ENCODE results near the gene AFM. TPM values are rescaled to one million over a fixed set of nuclear protein-coding genes. Genes with fewer than 3 reads are reported as not detected.
A peak's percentile ranks its signal among the peaks of the same experiment; 100 is the strongest.

AFM gene
- polyA plus RNA-seq, 1 donor from 2014 or later, result not detected

DNA sequence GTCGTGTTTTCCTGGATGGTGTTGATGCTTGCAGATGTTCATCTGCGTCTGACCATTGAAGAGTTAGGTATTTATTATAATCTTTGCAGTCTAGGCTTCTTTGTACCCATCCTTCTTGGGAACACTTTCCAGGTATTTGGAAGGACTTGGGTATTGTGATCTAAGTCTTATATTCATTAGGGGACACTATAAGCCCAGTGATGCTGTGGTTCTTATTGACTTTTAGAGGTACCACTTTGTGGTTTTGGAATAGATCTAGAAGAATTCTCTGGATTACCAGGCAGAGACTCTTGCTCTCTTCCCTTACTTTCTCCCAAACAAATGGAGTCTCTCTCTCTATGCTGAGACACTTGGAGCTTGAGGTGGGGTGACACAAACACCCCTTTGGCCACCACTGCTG, 41.6 kb downstream of the AFM start:
- TF ChIP-seq, protein P1, sequence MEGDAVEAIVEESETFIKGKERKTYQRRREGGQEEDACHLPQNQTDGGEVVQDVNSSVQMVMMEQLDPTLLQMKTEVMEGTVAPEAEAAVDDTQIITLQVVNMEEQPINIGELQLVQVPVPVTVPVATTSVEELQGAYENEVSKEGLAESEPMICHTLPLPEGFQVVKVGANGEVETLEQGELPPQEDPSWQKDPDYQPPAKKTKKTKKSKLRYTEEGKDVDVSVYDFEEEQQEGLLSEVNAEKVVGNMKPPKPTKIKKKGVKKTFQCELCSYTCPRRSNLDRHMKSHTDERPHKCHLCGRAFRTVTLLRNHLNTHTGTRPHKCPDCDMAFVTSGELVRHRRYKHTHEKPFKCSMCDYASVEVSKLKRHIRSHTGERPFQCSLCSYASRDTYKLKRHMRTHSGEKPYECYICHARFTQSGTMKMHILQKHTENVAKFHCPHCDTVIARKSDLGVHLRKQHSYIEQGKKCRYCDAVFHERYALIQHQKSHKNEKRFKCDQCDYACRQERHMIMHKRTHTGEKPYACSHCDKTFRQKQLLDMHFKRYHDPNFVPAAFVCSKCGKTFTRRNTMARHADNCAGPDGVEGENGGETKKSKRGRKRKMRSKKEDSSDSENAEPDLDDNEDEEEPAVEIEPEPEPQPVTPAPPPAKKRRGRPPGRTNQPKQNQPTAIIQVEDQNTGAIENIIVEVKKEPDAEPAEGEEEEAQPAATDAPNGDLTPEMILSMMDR (IDR thresholded peaks at IDR 0.05; ENCODE audit: poor library complexity, severe bottlenecking), result no peak
- TF ChIP-seq, protein P2, sequence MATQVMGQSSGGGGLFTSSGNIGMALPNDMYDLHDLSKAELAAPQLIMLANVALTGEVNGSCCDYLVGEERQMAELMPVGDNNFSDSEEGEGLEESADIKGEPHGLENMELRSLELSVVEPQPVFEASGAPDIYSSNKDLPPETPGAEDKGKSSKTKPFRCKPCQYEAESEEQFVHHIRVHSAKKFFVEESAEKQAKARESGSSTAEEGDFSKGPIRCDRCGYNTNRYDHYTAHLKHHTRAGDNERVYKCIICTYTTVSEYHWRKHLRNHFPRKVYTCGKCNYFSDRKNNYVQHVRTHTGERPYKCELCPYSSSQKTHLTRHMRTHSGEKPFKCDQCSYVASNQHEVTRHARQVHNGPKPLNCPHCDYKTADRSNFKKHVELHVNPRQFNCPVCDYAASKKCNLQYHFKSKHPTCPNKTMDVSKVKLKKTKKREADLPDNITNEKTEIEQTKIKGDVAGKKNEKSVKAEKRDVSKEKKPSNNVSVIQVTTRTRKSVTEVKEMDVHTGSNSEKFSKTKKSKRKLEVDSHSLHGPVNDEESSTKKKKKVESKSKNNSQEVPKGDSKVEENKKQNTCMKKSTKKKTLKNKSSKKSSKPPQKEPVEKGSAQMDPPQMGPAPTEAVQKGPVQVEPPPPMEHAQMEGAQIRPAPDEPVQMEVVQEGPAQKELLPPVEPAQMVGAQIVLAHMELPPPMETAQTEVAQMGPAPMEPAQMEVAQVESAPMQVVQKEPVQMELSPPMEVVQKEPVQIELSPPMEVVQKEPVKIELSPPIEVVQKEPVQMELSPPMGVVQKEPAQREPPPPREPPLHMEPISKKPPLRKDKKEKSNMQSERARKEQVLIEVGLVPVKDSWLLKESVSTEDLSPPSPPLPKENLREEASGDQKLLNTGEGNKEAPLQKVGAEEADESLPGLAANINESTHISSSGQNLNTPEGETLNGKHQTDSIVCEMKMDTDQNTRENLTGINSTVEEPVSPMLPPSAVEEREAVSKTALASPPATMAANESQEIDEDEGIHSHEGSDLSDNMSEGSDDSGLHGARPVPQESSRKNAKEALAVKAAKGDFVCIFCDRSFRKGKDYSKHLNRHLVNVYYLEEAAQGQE (IDR thresholded peaks at IDR 0.05; ENCODE audit: borderline replicate concordance), result no peak
- TF ChIP-seq EZH2 (IDR thresholded peaks at IDR 0.05; ENCODE audit: borderline replicate concordance, insufficient read depth, low read length, poor library complexity, severe bottlenecking) (no peak), RAD21 (conservative IDR thresholded peaks at IDR 0.05) (no peak), EP300 (conservative IDR thresholded peaks at IDR 0.05; ENCODE audit: poor library complexity, severe bottlenecking) (no peak), POLR2AphosphoS5 (IDR thresholded peaks at IDR 0.05) (no peak)
- H4K20me1 ChIP-seq (ENCODE audit: insufficient read depth), result no peaks in the 10 kb centered on the region
- no peaks in the 10 kb centered on the region for H3F3A ChIP-seq (ENCODE audit: insufficient read depth, low read length, poor library complexity, severe bottlenecking)
- H3K4me3 ChIP-seq (ENCODE audit: low read length), result no peak overlapping the region
- H3K9ac ChIP-seq (ENCODE audit: low read length), result no peak overlapping the region
- no peaks in the 10 kb centered on the region for H3K27me3 ChIP-seq (ENCODE audit: insufficient read depth, low read depth, low read length)
- no peak overlapping the region for H3K4me2 ChIP-seq (ENCODE audit: low read length)
- H3K79me2 ChIP-seq (replicated peaks; ENCODE audit: insufficient read depth, low read length), result no peaks in the 10 kb centered on the region
- H3K36me3 ChIP-seq (ENCODE audit: insufficient read depth, low read length), result no peaks in the 10 kb centered on the region
- H3K9me3 ChIP-seq (ENCODE audit: low read length), result no peaks in the 10 kb centered on the region
- no peaks in the 10 kb centered on the region for H3K9me2 ChIP-seq (ENCODE audit: insufficient read depth, low read length)
- H2AFZ ChIP-seq (ENCODE audit: low read depth, low read length), result no peak overlapping the region
- no peak overlapping the region for H3K27ac ChIP-seq (ENCODE audit: low read length)

DNA sequence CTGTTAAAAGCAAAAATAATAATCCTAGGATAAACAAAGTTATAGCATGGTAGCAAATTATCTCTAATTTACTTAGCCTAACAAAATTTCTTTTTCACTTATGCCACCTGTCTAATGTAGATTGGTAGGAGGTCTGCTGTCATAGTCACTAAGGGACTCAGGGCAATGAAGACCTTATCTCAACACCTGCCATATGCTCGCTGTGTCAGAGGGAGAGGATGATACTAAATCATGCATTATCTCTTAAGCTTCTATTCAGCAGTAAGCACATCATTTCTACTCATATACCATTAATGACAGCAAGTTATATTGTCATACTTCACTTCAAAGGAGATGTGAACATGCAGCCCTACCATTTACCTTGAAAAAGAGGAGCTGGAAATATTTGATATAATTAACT, 44.1 kb downstream of the AFM start:
- no peaks in the 10 kb centered on the region for H3K9me2 ChIP-seq (ENCODE audit: insufficient read depth, low read length)
- H3K27me3 ChIP-seq (ENCODE audit: insufficient read depth, low read depth, low read length), result no peaks in the 10 kb centered on the region
- peak overlapping the region; percentile 36 for H3K4me3 ChIP-seq (ENCODE audit: low read length)
- no peak overlapping the region for H2AFZ ChIP-seq (ENCODE audit: low read depth, low read length)
- peak overlapping the region; percentile 51 for H3K4me2 ChIP-seq (ENCODE audit: low read length)
- H3K79me2 ChIP-seq (replicated peaks; ENCODE audit: insufficient read depth, low read length), result no peaks in the 10 kb centered on the region
- no peaks in the 10 kb centered on the region for H4K20me1 ChIP-seq (ENCODE audit: insufficient read depth)
- H3F3A ChIP-seq (ENCODE audit: insufficient read depth, low read length, poor library complexity, severe bottlenecking), result no peaks in the 10 kb centered on the region
- peak; percentile 34 for TF ChIP-seq POLR2AphosphoS5 (IDR thresholded peaks at IDR 0.05)
- no peak for TF ChIP-seq EP300 (conservative IDR thresholded peaks at IDR 0.05; ENCODE audit: poor library complexity, severe bottlenecking)
- H3K36me3 ChIP-seq (ENCODE audit: insufficient read depth, low read length), result no peaks in the 10 kb centered on the region
- H3K9me3 ChIP-seq (ENCODE audit: low read length), result no peaks in the 10 kb centered on the region
- H3K9ac ChIP-seq (ENCODE audit: low read length), result no peak overlapping the region
- peak overlapping the region; percentile 75 for H3K27ac ChIP-seq (ENCODE audit: low read length)

DNA sequence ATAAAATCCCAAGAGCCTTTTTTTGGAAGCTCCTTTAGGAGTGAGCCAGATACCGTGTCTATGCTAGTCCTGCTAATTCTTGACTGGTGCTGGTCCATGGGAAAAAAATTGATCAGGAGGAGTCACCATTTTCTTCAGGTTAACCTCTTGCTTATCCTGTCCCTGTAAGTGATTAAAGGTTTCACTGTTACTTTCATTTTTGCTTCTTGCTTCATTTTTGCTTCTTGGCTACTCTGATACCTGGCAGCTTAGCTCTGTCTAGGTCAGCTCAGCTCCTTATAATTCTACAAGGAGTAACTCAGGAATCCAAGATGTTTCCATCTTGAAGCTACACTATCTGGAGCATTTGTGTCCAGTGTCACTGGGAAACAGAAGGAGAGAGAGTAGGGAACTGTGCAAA, 45.7 kb downstream of the AFM start:
- Histone ChIP-seq H2AFZ (ENCODE audit: low read depth, low read length) (no peak overlapping the region), H3K79me2 (replicated peaks; ENCODE audit: insufficient read depth, low read length) (no peaks in the 10 kb centered on the region), H3K36me3 (ENCODE audit: insufficient read depth, low read length) (no peaks in the 10 kb centered on the region), H3K4me2 (ENCODE audit: low read length) (no peak overlapping the region), H3K27ac (ENCODE audit: low read length) (no peak overlapping the region), H3K4me3 (ENCODE audit: low read length) (no peak overlapping the region), H3F3A (ENCODE audit: insufficient read depth, low read length, poor library complexity, severe bottlenecking) (no peaks in the 10 kb centered on the region), H4K20me1 (ENCODE audit: insufficient read depth) (no peaks in the 10 kb centered on the region), H3K9me3 (ENCODE audit: low read length) (no peaks in the 10 kb centered on the region), H3K27me3 (ENCODE audit: insufficient read depth, low read depth, low read length) (no peaks in the 10 kb centered on the region), H3K9ac (ENCODE audit: low read length) (no peak overlapping the region), H3K9me2 (ENCODE audit: insufficient read depth, low read length) (no peaks in the 10 kb centered on the region)
- no peak for TF ChIP-seq EZH2 (IDR thresholded peaks at IDR 0.05; ENCODE audit: borderline replicate concordance, insufficient read depth, low read length, poor library complexity, severe bottlenecking)
